NT2/D1 (cell line): ENCODE measurements around the gene SF3B6.
A peak's percentile ranks its signal among the peaks of the same experiment; 100 is the strongest.

Experiments used
- DNase-seq: peaks from one replicate; pipeline ENCODE4 v3.0.0-alpha.2; 2011; ENCODE audit warnings: low read depth, low spot score
- H3K27me3 ChIP-seq: 2 replicates; pipeline ENCODE4 v1.6.0; 2011; ENCODE audit warnings: mild to moderate bottlenecking; ENCODE audit not compliant: insufficient read length, insufficient read depth
- H3K36me3 ChIP-seq: 2 replicates; pipeline ENCODE4 v1.6.1; 2011; ENCODE audit warnings: mild to moderate bottlenecking, low read length, mixed read lengths; ENCODE audit not compliant: insufficient read depth, insufficient read length
- H3K4me1 ChIP-seq: 2 replicates; pipeline ENCODE4 v1.5.1; 2011; ENCODE audit not compliant: insufficient read depth, insufficient read length
- H3K4me3 ChIP-seq: 2 replicates; pipeline ENCODE4 v1.5.1; 2011; ENCODE audit warnings: low read depth; ENCODE audit not compliant: insufficient read length
- H3K9ac ChIP-seq: 2 replicates; pipeline ENCODE4 v1.6.0; 2011; ENCODE audit warnings: low read depth; ENCODE audit not compliant: insufficient read length
- H3K9me3 ChIP-seq: 2 replicates; pipeline ENCODE4 v1.5.1; 2011; ENCODE audit warnings: mild to moderate bottlenecking, low read length; ENCODE audit not compliant: insufficient read depth
- SUZ12 ChIP-seq: IDR thresholded peaks from 2 replicates; pipeline ENCODE4 v1.6.1; 2011; ENCODE audit not compliant: insufficient read length, insufficient read depth; ENCODE audit errors: extremely low read depth
- YY1 ChIP-seq: IDR thresholded peaks from 2 replicates; pipeline ENCODE4 v1.6.1; 2011; ENCODE audit not compliant: insufficient read length, insufficient read depth
- ZNF274 ChIP-seq: IDR thresholded peaks from 2 replicates; pipeline ENCODE4 v1.6.1; 2011; ENCODE audit warnings: mild to moderate bottlenecking, low read depth, low read length

The SF3B6 gene

GRCh38 chr2:24077879-24078278, 1.8 kb upstream of the SF3B6 start:
- peaks cover 1% of the 10 kb centered on the region for H3K4me1 ChIP-seq
- no peak for DNase-seq
- H3K4me3 ChIP-seq: no peak overlapping the region
- H3K27me3 ChIP-seq: no peaks in the 10 kb centered on the region
- TF ChIP-seq SUZ12 (no peak), ZNF274 (no peak), YY1 (no peak)
- H3K9ac ChIP-seq: no peak overlapping the region
- H3K9me3 ChIP-seq: no peaks in the 10 kb centered on the region
- peaks cover 61% of the 10 kb centered on the region for H3K36me3 ChIP-seq

DNA sequence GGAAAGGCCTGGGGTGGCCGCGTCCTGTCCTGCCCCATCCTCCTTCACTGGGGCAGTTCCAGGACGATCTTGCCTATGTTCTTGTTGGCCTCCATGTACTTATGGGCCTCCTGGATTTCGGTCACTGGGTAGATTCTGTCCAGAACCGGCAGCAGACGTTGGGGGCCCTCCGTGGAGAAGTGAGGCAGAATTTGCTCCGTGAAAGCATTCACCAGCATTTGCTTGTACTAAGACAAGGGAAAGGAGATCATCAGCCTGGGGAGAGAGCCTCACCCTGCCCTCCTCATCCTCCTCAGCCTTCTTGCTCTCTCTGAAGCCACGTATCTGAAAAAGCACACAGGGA, 1.4 kb upstream of the SF3B6 start:
- no peak overlapping the region for H3K9ac ChIP-seq
- H3K36me3 ChIP-seq: peaks cover 61% of the 10 kb centered on the region
- no peak for TF ChIP-seq SUZ12
- no peak for TF ChIP-seq ZNF274
- no peak for TF ChIP-seq YY1
- H3K9me3 ChIP-seq: no peaks in the 10 kb centered on the region
- H3K27me3 ChIP-seq: no peaks in the 10 kb centered on the region
- H3K4me1 ChIP-seq: no peaks in the 10 kb centered on the region
- H3K4me3 ChIP-seq: no peak overlapping the region
- DNase-seq: no peak

DNA sequence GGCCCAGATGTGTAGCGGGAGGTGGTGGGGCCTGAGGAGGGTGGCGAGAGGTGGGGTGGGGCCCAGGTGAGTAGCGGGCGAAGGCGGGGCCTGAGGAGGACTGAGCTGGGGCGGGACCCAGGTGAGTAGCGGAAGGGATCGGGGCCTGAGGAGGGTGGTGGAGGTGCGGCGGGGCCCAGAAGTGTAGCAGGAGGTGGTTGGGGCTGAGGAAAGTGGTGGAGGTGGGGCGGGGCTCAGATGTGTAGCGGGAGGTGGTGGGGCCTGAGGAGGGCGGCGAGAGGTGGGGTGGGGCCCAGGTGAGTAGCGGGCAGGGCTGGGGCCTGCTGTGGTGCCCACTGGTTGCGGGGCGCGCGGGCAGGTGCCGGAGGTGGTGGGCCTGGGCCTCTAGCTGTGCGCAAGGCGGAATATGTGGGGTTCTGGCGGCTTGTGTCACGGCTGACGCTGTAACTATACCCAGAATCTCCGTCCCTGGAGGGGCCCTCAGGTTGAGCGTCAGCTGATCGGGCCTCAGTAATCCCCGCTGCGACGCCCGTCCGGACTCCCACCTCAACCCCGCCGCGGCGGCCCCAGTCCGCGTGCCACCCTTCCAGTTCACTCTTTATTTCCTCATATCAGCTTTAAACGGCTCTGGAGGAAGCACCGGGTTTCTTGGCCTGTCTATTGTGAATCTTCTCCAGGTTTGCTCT, 866 bp upstream of the SF3B6 start:
- TF ChIP-seq SUZ12: no peak
- no peak for TF ChIP-seq YY1
- TF ChIP-seq ZNF274: no peak
- H3K9ac ChIP-seq: peak overlapping the region; percentile 50
- no peak for DNase-seq

GRCh38 chr2:24075259-24075658, 867 bp downstream of the SF3B6 start:
- Histone ChIP-seq H3K27me3 (no peaks in the 10 kb centered on the region), H3K9me3 (no peaks in the 10 kb centered on the region), H3K36me3 (peaks cover 58% of the 10 kb centered on the region), H3K4me3 (peak overlapping the region; percentile 92), H3K4me1 (no peaks in the 10 kb centered on the region), H3K9ac (peak overlapping the region; percentile 94)
- TF ChIP-seq SUZ12: no peak
- no peak for TF ChIP-seq ZNF274
- TF ChIP-seq YY1: no peak
- no peak for DNase-seq

More for the DNA sequence above, 866 bp upstream of the SF3B6 start:
- H3K27me3 ChIP-seq: no peaks in the 10 kb centered on the region
- H3K4me1 ChIP-seq: no peaks in the 10 kb centered on the region
- H3K9me3 ChIP-seq: no peaks in the 10 kb centered on the region
- peaks cover 61% of the 10 kb centered on the region for H3K36me3 ChIP-seq
- peak overlapping the region; percentile 18 for H3K4me3 ChIP-seq

DNA sequence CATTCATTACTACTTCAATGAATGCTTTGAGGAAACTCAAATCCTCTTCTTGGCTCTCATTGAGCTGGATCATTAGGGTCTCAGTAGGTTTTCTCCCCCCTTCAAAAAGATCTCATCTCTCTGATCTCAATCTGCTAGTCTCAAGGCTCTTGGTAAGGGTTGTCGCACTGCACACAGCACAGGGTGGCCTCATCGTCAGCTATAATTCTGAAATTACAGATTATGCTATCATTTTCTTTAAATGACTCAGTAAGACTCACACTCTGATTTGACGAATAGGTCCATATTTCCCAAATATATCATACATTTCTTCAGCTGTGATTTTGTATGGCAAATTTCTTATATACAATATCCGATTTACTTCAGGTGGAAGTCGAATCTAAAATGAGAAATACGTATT, 2.3 kb downstream of the SF3B6 start:
- H3K9me3 ChIP-seq: no peaks in the 10 kb centered on the region
- peaks cover 52% of the 10 kb centered on the region for H3K36me3 ChIP-seq
- H3K27me3 ChIP-seq: no peaks in the 10 kb centered on the region
- H3K4me3 ChIP-seq: no peak overlapping the region
- H3K9ac ChIP-seq: no peak overlapping the region
- no peak for TF ChIP-seq ZNF274
- TF ChIP-seq SUZ12: no peak
- TF ChIP-seq YY1: no peak
- H3K4me1 ChIP-seq: no peaks in the 10 kb centered on the region
- DNase-seq: no peak

GRCh38 chr2:24072259-24072658, 3.9 kb downstream of the SF3B6 start:
- Histone ChIP-seq H3K9me3 (no peaks in the 10 kb centered on the region), H3K4me1 (no peaks in the 10 kb centered on the region), H3K4me3 (no peak overlapping the region), H3K27me3 (no peaks in the 10 kb centered on the region), H3K36me3 (peaks cover 54% of the 10 kb centered on the region), H3K9ac (no peak overlapping the region)
- no peak for TF ChIP-seq SUZ12
- TF ChIP-seq YY1: no peak
- TF ChIP-seq ZNF274: no peak
- no peak for DNase-seq

DNA sequence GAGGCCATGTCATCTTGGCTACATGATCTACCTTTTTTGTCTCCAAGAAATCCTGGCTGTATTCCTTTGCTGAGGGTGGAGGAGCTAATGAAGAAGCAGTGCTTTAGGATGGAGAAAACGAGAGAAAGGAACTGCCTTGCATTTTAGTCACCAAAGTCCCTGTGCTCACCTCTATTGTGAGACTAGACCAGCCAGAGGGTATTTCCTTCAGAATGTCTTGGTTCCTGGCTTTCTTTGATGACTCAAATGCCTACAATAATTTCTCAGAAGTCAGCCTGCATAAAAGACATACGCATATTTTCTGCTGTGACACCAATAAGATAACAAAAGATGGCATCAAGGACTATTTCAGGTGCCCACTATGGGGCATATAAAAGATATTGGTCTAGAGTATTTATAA, 10.8 kb downstream of the SF3B6 start:
- no peak overlapping the region for H3K9ac ChIP-seq
- no peak overlapping the region for H3K4me3 ChIP-seq

More for the DNA sequence above, 10.8 kb downstream of the SF3B6 start:
- Histone ChIP-seq H3K9me3 (no peaks in the 10 kb centered on the region), H3K36me3 (peaks cover 46% of the 10 kb centered on the region), H3K4me1 (no peaks in the 10 kb centered on the region), H3K27me3 (no peaks in the 10 kb centered on the region)
- TF ChIP-seq SUZ12 (no peak), YY1 (no peak), ZNF274 (no peak)
- no peak for DNase-seq
